ENCODE data around the gene LARP4B. TPM values are rescaled to one million over a fixed set of nuclear protein-coding genes. Genes with fewer than 3 reads are reported as not detected.

The LARP4B gene
- total RNA-seq, 5 donors from 2014 or later (not counting 1 experiment from before 2014, with no cell fraction given): 77.2 to 108 (median 94.0) TPM

GRCh38 chr10:786633-787474 lies 144.7 kb downstream of the LARP4B start:
- H3K27me3 Mint-ChIP-seq: peaks cover 7 to 29% of the 10 kb centered on the region in 2 donors
- H3K4me3 Mint-ChIP-seq: no peak overlapping the region
- CTCF ChIA-PET: no interaction called here
- H3K36me3 Mint-ChIP-seq: no peaks in the 10 kb centered on the region
- H3K4me1 ChIP-seq (ENCODE audit: control insufficient read depth in 1 of 2, extremely low read depth in 1 of 2, insufficient read depth in 2 of 2, low read length in 2 of 2): peaks cover 0 to 15% of the 10 kb centered on the region in 2 experiments
- H3K36me3 ChIP-seq (ENCODE audit: control insufficient read depth in 2 of 2, extremely low read depth in 1 of 2, insufficient read depth in 1 of 2, low read length in 1 of 2): no peaks in the 10 kb centered on the region
- POLR2A ChIA-PET: no interaction called here
- WGBS (ENCODE audit: insufficient coverage): 90% methylated on average over 35 of the region's 44 CpGs
- no peak overlapping the region for H3K27ac ChIP-seq (ENCODE audit: low read length)
- ATAC-seq (replicated peaks in 1 of 4) (no peak), DNase-seq (peak in 1 of 35 experiments; percentile 23)
- no peaks in the 10 kb centered on the region for H3K9me3 Mint-ChIP-seq
- H3K4me1 Mint-ChIP-seq: peaks cover 0 to 5% (median 0%) of the 10 kb centered on the region in 3 donors
- no peak overlapping the region for H3K27ac Mint-ChIP-seq
- H3K4me3 ChIP-seq (ENCODE audit: control insufficient read depth in 1 of 2, extremely low read depth in 1 of 2, low read length in 1 of 2): no peak overlapping the region
- H3K27me3 ChIP-seq (replicated peaks in 1 of 2; ENCODE audit: control insufficient read depth in 2 of 2, extremely low read depth in 1 of 2, insufficient read depth in 2 of 2, low read length in 1 of 2): peaks cover 7 to 52% of the 10 kb centered on the region in 2 experiments
- H3K9me3 ChIP-seq: no peaks in the 10 kb centered on the region

- ChIA-PET CTCF (no interaction called here), POLR2A (no interaction called here)
- Histone ChIP-seq H3K4me3 (ENCODE audit: control insufficient read depth in 1 of 2, extremely low read depth in 1 of 2, low read length in 1 of 2) (no peak overlapping the region), H3K36me3 (ENCODE audit: control insufficient read depth in 2 of 2, extremely low read depth in 1 of 2, insufficient read depth in 1 of 2, low read length in 1 of 2) (no peaks in the 10 kb centered on the region), H3K9me3 (no peaks in the 10 kb centered on the region), H3K4me1 (ENCODE audit: control insufficient read depth in 1 of 2, extremely low read depth in 1 of 2, insufficient read depth in 2 of 2, low read length in 2 of 2) (peaks cover 0 to 15% of the 10 kb centered on the region in 2 experiments), H3K27me3 (replicated peaks in 1 of 2; ENCODE audit: control insufficient read depth in 2 of 2, extremely low read depth in 1 of 2, insufficient read depth in 2 of 2, low read length in 1 of 2) (peaks cover 7 to 58% of the 10 kb centered on the region in 2 experiments), H3K27ac (ENCODE audit: low read length) (no peak overlapping the region)
- DNase-seq: peak in 1 of 35 experiments; percentile 17
- H3K27me3 Mint-ChIP-seq: peaks cover 11 to 38% of the 10 kb centered on the region in 2 donors
- WGBS (ENCODE audit: insufficient coverage): 88% methylated on average over 7 of the region's 15 CpGs
- ATAC-seq (replicated peaks in 1 of 4): no peak
- H3K36me3 Mint-ChIP-seq: no peaks in the 10 kb centered on the region
- H3K4me3 Mint-ChIP-seq: no peak overlapping the region
- no peak overlapping the region for H3K27ac Mint-ChIP-seq
- H3K4me1 Mint-ChIP-seq: peaks cover 0 to 5% (median 0%) of the 10 kb centered on the region in 3 donors
- H3K9me3 Mint-ChIP-seq: no peaks in the 10 kb centered on the region
Measured at GRCh38 chr10:785861-786214, 145.7 kb downstream of the LARP4B start.

GRCh38 chr10:785089-785860 lies 146.2 kb downstream of the LARP4B start:
- DNase-seq: peak in 1 of 35 experiments; percentile 21
- no peak for ATAC-seq (replicated peaks in 1 of 4)
- Histone ChIP-seq H3K36me3 (ENCODE audit: control insufficient read depth in 2 of 2, extremely low read depth in 1 of 2, insufficient read depth in 1 of 2, low read length in 1 of 2) (no peaks in the 10 kb centered on the region), H3K4me1 (ENCODE audit: control insufficient read depth in 1 of 2, extremely low read depth in 1 of 2, insufficient read depth in 2 of 2, low read length in 2 of 2) (peaks cover 0 to 15% of the 10 kb centered on the region in 2 experiments), H3K27me3 (replicated peaks in 1 of 2; ENCODE audit: control insufficient read depth in 2 of 2, extremely low read depth in 1 of 2, insufficient read depth in 2 of 2, low read length in 1 of 2) (peaks cover 7 to 61% of the 10 kb centered on the region in 2 experiments), H3K27ac (ENCODE audit: low read length) (no peak overlapping the region), H3K4me3 (ENCODE audit: control insufficient read depth in 1 of 2, extremely low read depth in 1 of 2, low read length in 1 of 2) (no peak overlapping the region), H3K9me3 (no peaks in the 10 kb centered on the region)
- 44% methylated on average over 29 of the region's 32 CpGs for WGBS (ENCODE audit: insufficient coverage)
- CTCF ChIA-PET: no interaction called here
- H3K36me3 Mint-ChIP-seq: no peaks in the 10 kb centered on the region
- no peak overlapping the region for H3K4me3 Mint-ChIP-seq
- POLR2A ChIA-PET: no interaction called here
- no peak overlapping the region for H3K27ac Mint-ChIP-seq
- H3K27me3 Mint-ChIP-seq: peaks cover 14 to 43% of the 10 kb centered on the region in 2 donors
- no peaks in the 10 kb centered on the region for H3K9me3 Mint-ChIP-seq
- peaks cover 0 to 5% (median 0%) of the 10 kb centered on the region in 3 donors for H3K4me1 Mint-ChIP-seq

GRCh38 chr10:784403-785088 lies 147.0 kb downstream of the LARP4B start:
- Mint-ChIP-seq H3K9me3 (no peaks in the 10 kb centered on the region), H3K4me1 (peaks cover 0 to 5% (median 0%) of the 10 kb centered on the region in 3 donors), H3K36me3 (no peaks in the 10 kb centered on the region), H3K27ac (no peak overlapping the region), H3K27me3 (peaks cover 14 to 50% of the 10 kb centered on the region in 2 donors), H3K4me3 (no peak overlapping the region)
- H3K27me3 ChIP-seq (replicated peaks in 1 of 2; ENCODE audit: control insufficient read depth in 2 of 2, extremely low read depth in 1 of 2, insufficient read depth in 2 of 2, low read length in 1 of 2): peaks cover 7 to 60% of the 10 kb centered on the region in 2 experiments
- WGBS (ENCODE audit: insufficient coverage): 8% methylated on average over 51 of the region's 51 CpGs
- CTCF ChIA-PET: no interaction called here
- H3K36me3 ChIP-seq (ENCODE audit: control insufficient read depth in 2 of 2, extremely low read depth in 1 of 2, insufficient read depth in 1 of 2, low read length in 1 of 2): no peaks in the 10 kb centered on the region
- ATAC-seq (replicated peaks in 1 of 4): peak in 3 of 4 experiments; percentile 20 to 55 (median 50)
- H3K9me3 ChIP-seq: no peaks in the 10 kb centered on the region
- no peak overlapping the region for H3K4me3 ChIP-seq (ENCODE audit: control insufficient read depth in 1 of 2, extremely low read depth in 1 of 2, low read length in 1 of 2)
- POLR2A ChIA-PET: no interaction called here
- no peak overlapping the region for H3K27ac ChIP-seq (ENCODE audit: low read length)
- DNase-seq: peak in 2 of 35 experiments; percentile 12 to 23
- H3K4me1 ChIP-seq (ENCODE audit: control insufficient read depth in 1 of 2, extremely low read depth in 1 of 2, insufficient read depth in 2 of 2, low read length in 2 of 2): peaks cover 0 to 15% of the 10 kb centered on the region in 2 experiments

GRCh38 chr10:782751-783648 lies 148.5 kb downstream of the LARP4B start:
- ChIA-PET POLR2A (no interaction called here), CTCF (interaction anchor here in 1 of 2 donors (0.5 kb wide), 1 partner anchor 141 kb away, joined by 6 read pairs; no protein-coding TSS in a partner anchor)
- Histone ChIP-seq H3K9me3 (no peaks in the 10 kb centered on the region), H3K4me1 (ENCODE audit: control insufficient read depth in 1 of 2, extremely low read depth in 1 of 2, insufficient read depth in 2 of 2, low read length in 2 of 2) (peaks cover 0 to 6% of the 10 kb centered on the region in 2 experiments), H3K27me3 (replicated peaks in 1 of 2; ENCODE audit: control insufficient read depth in 2 of 2, extremely low read depth in 1 of 2, insufficient read depth in 2 of 2, low read length in 1 of 2) (peaks cover 7 to 65% of the 10 kb centered on the region in 2 experiments), H3K4me3 (ENCODE audit: control insufficient read depth in 1 of 2, extremely low read depth in 1 of 2, low read length in 1 of 2) (no peak overlapping the region), H3K36me3 (ENCODE audit: control insufficient read depth in 2 of 2, extremely low read depth in 1 of 2, insufficient read depth in 1 of 2, low read length in 1 of 2) (no peaks in the 10 kb centered on the region), H3K27ac (ENCODE audit: low read length) (no peak overlapping the region)
- DNase-seq (peak in 1 of 35 experiments; percentile 19), ATAC-seq (replicated peaks in 1 of 4) (no peak)
- H3K27me3 Mint-ChIP-seq: peaks cover 14 to 50% of the 10 kb centered on the region in 2 donors
- no peak overlapping the region for H3K4me3 Mint-ChIP-seq
- H3K4me1 Mint-ChIP-seq: peaks cover 0 to 3% (median 0%) of the 10 kb centered on the region in 3 donors
- 81% methylated on average over 24 of the region's 32 CpGs for WGBS (ENCODE audit: insufficient coverage)
- no peak overlapping the region for H3K27ac Mint-ChIP-seq
- no peaks in the 10 kb centered on the region for H3K9me3 Mint-ChIP-seq
- no peaks in the 10 kb centered on the region for H3K36me3 Mint-ChIP-seq

Data from T-cell (primary cell).